ENCODE results near the gene TMOD3.

The TMOD3 gene

GRCh38 chr15:51842852-51843737 lies 13.6 kb downstream of the TMOD3 start:
- Mint-ChIP-seq H3K27ac (peak overlapping the region; percentile 3), H3K4me1 (peaks cover 74% of the 10 kb centered on the region), H3K9me3 (no peaks in the 10 kb centered on the region), H3K36me3 (no peaks in the 10 kb centered on the region), H3K4me3 (no peak overlapping the region)
- DNase-seq (ENCODE audit: low spot score in 2 of 2) (no peak), ATAC-seq (peak; percentile 93)

GRCh38 chr15:51844747-51845426 lies 15.4 kb downstream of the TMOD3 start:
- ATAC-seq = no peak
- Mint-ChIP-seq H3K4me3 (no peak overlapping the region), H3K9me3 (no peaks in the 10 kb centered on the region), H3K4me1 (peaks cover 72% of the 10 kb centered on the region), H3K27ac (no peak overlapping the region), H3K36me3 (peaks cover 6% of the 10 kb centered on the region)
- no peak for DNase-seq (ENCODE audit: low spot score in 2 of 2)

GRCh38 chr15:51846066-51846462 lies 16.6 kb downstream of the TMOD3 start:
- DNase-seq (ENCODE audit: low spot score in 2 of 2) (no peak), ATAC-seq (no peak)
- Mint-ChIP-seq H3K4me1 (peaks cover 72% of the 10 kb centered on the region), H3K36me3 (peaks cover 6% of the 10 kb centered on the region), H3K4me3 (no peak overlapping the region), H3K9me3 (no peaks in the 10 kb centered on the region), H3K27ac (no peak overlapping the region)

- H3K4me3 Mint-ChIP-seq = no peak overlapping the region
- H3K9me3 Mint-ChIP-seq = no peaks in the 10 kb centered on the region
- no peak for DNase-seq (ENCODE audit: low spot score in 2 of 2)
- peaks cover 6% of the 10 kb centered on the region for H3K36me3 Mint-ChIP-seq
- H3K27ac Mint-ChIP-seq = no peak overlapping the region
- peak; percentile 53 for ATAC-seq
- H3K4me1 Mint-ChIP-seq = peaks cover 69% of the 10 kb centered on the region
Measured at GRCh38 chr15:51846463-51847230, 17.2 kb downstream of the TMOD3 start.

- H3K27ac Mint-ChIP-seq = no peak overlapping the region
- ATAC-seq = no peak
Measured at GRCh38 chr15:51848811-51849210, 19.4 kb downstream of the TMOD3 start.

GRCh38 chr15:51849860-51850259 lies 20.4 kb downstream of the TMOD3 start:
- H3K9me3 Mint-ChIP-seq = no peaks in the 10 kb centered on the region
- ATAC-seq = no peak
- H3K36me3 Mint-ChIP-seq = peaks cover 6% of the 10 kb centered on the region
- no peak overlapping the region for H3K4me3 Mint-ChIP-seq
- no peak overlapping the region for H3K27ac Mint-ChIP-seq
- peaks cover 67% of the 10 kb centered on the region for H3K4me1 Mint-ChIP-seq
- no peak for DNase-seq (ENCODE audit: low spot score in 2 of 2)

More at GRCh38 chr15:51848811-51849210, 19.4 kb downstream of the TMOD3 start:
- Mint-ChIP-seq H3K4me1 (peaks cover 68% of the 10 kb centered on the region), H3K9me3 (no peaks in the 10 kb centered on the region), H3K4me3 (no peak overlapping the region), H3K36me3 (peaks cover 6% of the 10 kb centered on the region)
- DNase-seq (ENCODE audit: low spot score in 2 of 2) = no peak

GRCh38 chr15:51853998-51854397 lies 24.5 kb downstream of the TMOD3 start:
- H3K4me3 Mint-ChIP-seq = no peak overlapping the region
- H3K9me3 Mint-ChIP-seq = no peaks in the 10 kb centered on the region
- peaks cover 64% of the 10 kb centered on the region for H3K4me1 Mint-ChIP-seq
- no peak for ATAC-seq
- H3K27ac Mint-ChIP-seq = no peak overlapping the region
- no peak for DNase-seq (ENCODE audit: low spot score in 2 of 2)
- H3K36me3 Mint-ChIP-seq = peaks cover 6% of the 10 kb centered on the region

- Mint-ChIP-seq H3K4me1 (peaks cover 59% of the 10 kb centered on the region), H3K9me3 (no peaks in the 10 kb centered on the region), H3K27ac (no peak overlapping the region), H3K36me3 (no peaks in the 10 kb centered on the region), H3K4me3 (no peak overlapping the region)
- DNase-seq (ENCODE audit: low spot score in 2 of 2) = no peak
- ATAC-seq = no peak
Measured at GRCh38 chr15:51855612-51856011, 26.2 kb downstream of the TMOD3 start.

- Mint-ChIP-seq H3K36me3 (peaks cover 2% of the 10 kb centered on the region), H3K4me1 (peaks cover 61% of the 10 kb centered on the region), H3K27ac (no peak overlapping the region), H3K9me3 (no peaks in the 10 kb centered on the region), H3K4me3 (no peak overlapping the region)
- ATAC-seq (peak; percentile 25), DNase-seq (ENCODE audit: low spot score in 2 of 2) (no peak)
Measured at GRCh38 chr15:51856714-51857380, 27.4 kb downstream of the TMOD3 start.

GRCh38 chr15:51861557-51862359 lies 32.3 kb downstream of the TMOD3 start:
- peak; percentile 97 for ATAC-seq
- no peaks in the 10 kb centered on the region for H3K9me3 Mint-ChIP-seq
- H3K4me1 Mint-ChIP-seq = peaks cover 61% of the 10 kb centered on the region
- H3K27ac Mint-ChIP-seq = peak overlapping the region; percentile 75
- peak overlapping the region; percentile 24 for H3K4me3 Mint-ChIP-seq
- DNase-seq (ENCODE audit: low spot score in 2 of 2) = peak; percentile 14 to 62
- H3K36me3 Mint-ChIP-seq = peaks cover 49% of the 10 kb centered on the region

- H3K4me3 Mint-ChIP-seq = no peak overlapping the region
- peaks cover 63% of the 10 kb centered on the region for H3K36me3 Mint-ChIP-seq
- H3K4me1 Mint-ChIP-seq = peaks cover 58% of the 10 kb centered on the region
Measured at GRCh38 chr15:51863131-51863530, 33.7 kb downstream of the TMOD3 start.

GRCh38 chr15:51864408-51865056 lies 35.1 kb downstream of the TMOD3 start:
- ATAC-seq (peak; percentile 59), DNase-seq (ENCODE audit: low spot score in 2 of 2) (no peak)
- Mint-ChIP-seq H3K9me3 (no peaks in the 10 kb centered on the region), H3K4me1 (peaks cover 49% of the 10 kb centered on the region), H3K27ac (peak overlapping the region; percentile 14), H3K36me3 (peaks cover 76% of the 10 kb centered on the region), H3K4me3 (no peak overlapping the region)

More at GRCh38 chr15:51863131-51863530, 33.7 kb downstream of the TMOD3 start:
- peak overlapping the region; percentile 75 for H3K27ac Mint-ChIP-seq
- no peak for ATAC-seq
- no peaks in the 10 kb centered on the region for H3K9me3 Mint-ChIP-seq
- DNase-seq (ENCODE audit: low spot score in 2 of 2) = no peak

GRCh38 chr15:51865317-51865716 lies 35.9 kb downstream of the TMOD3 start:
- no peak for DNase-seq (ENCODE audit: low spot score in 2 of 2)
- H3K27ac Mint-ChIP-seq = peak overlapping the region; percentile 14
- no peak for ATAC-seq
- H3K36me3 Mint-ChIP-seq = peaks cover 84% of the 10 kb centered on the region
- H3K4me1 Mint-ChIP-seq = peaks cover 42% of the 10 kb centered on the region
- H3K9me3 Mint-ChIP-seq = no peaks in the 10 kb centered on the region
- no peak overlapping the region for H3K4me3 Mint-ChIP-seq

- Mint-ChIP-seq H3K4me1 (peaks cover 36% of the 10 kb centered on the region), H3K4me3 (no peak overlapping the region), H3K9me3 (no peaks in the 10 kb centered on the region), H3K27ac (no peak overlapping the region), H3K36me3 (peaks cover 92% of the 10 kb centered on the region)
- no peak for ATAC-seq
- no peak for DNase-seq (ENCODE audit: low spot score in 2 of 2)
Measured at GRCh38 chr15:51866161-51866560, 36.7 kb downstream of the TMOD3 start.
